DOHH2 (cell line): ENCODE measurements around the gene GALNT15.

ENCODE experiments used
- H3F3A ChIP-seq: fragments of 200-600 bp; sonication (generic), shearing (Covaris generic); 2 replicates; pipeline ENCODE4 v1.6.0; 2016; ENCODE audit warnings: antibody characterized with exemption, mild to moderate bottlenecking; ENCODE audit not compliant: control insufficient read depth, insufficient read depth
- H3K27ac ChIP-seq: fragments of 200-600 bp; sonication (generic); 2 replicates; pipeline ENCODE4 v1.5.1; 2014; ENCODE audit warnings: low read depth, mild to moderate bottlenecking, low read length, moderate library complexity
- H3K27me3 ChIP-seq: fragments of 200-600 bp; sonication (generic); 2 replicates; pipeline ENCODE4 v1.6.1; 2014; ENCODE audit warnings: mild to moderate bottlenecking, low read length, mixed read lengths; ENCODE audit not compliant: control insufficient read depth
- H3K36me3 ChIP-seq: fragments of 200-600 bp; sonication (generic); 2 replicates; pipeline ENCODE4 v1.6.1; 2014; ENCODE audit warnings: mild to moderate bottlenecking, low read length, moderate library complexity, mixed read lengths; ENCODE audit not compliant: control insufficient read depth
- H3K4me1 ChIP-seq: fragments of 200-600 bp; sonication (generic); 2 replicates; pipeline ENCODE4 v1.6.1; 2014; ENCODE audit warnings: mild to moderate bottlenecking, low read length, mixed read lengths; ENCODE audit not compliant: control insufficient read depth
- H3K4me2 ChIP-seq: fragments of 200-600 bp; sonication (generic); 2 replicates; pipeline ENCODE4 v1.6.0; 2014; ENCODE audit warnings: mild to moderate bottlenecking, low read length, moderate library complexity
- H3K4me3 ChIP-seq: fragments of 200-600 bp; sonication (generic); 2 replicates; pipeline ENCODE4 v1.5.1; 2014; ENCODE audit warnings: mild to moderate bottlenecking, low read length, mixed read lengths
- H3K79me2 ChIP-seq: fragments of 200-600 bp; sonication (generic); 2 replicates; pipeline ENCODE4 v1.6.1; 2014; ENCODE audit warnings: mild to moderate bottlenecking, low read length, mixed read lengths; ENCODE audit not compliant: control insufficient read depth
- H3K9me2 ChIP-seq: fragments of 200-600 bp; sonication (generic); replicated peaks from 2 replicates; pipeline ENCODE4 v1.6.1; 2014; ENCODE audit warnings: mild to moderate bottlenecking, low read length, mixed read lengths; ENCODE audit not compliant: control insufficient read depth
- H3K9me3 ChIP-seq: fragments of 200-600 bp; sonication (generic); 2 replicates; pipeline ENCODE4 v1.6.1; 2014; ENCODE audit warnings: antibody characterized with exemption, low read length, mixed read lengths; ENCODE audit not compliant: control insufficient read depth, insufficient read depth
- H4K20me1 ChIP-seq: fragments of 200-600 bp; sonication (generic); 2 replicates; pipeline ENCODE4 v1.6.0; 2014; ENCODE audit warnings: low read depth, mild to moderate bottlenecking, antibody characterized with exemption, low read length, moderate library complexity; ENCODE audit not compliant: control insufficient read depth, insufficient read depth
- EZH2phosphoT487 ChIP-seq: fragments of 200-600 bp; sonication (generic); IDR thresholded peaks from 2 replicates; pipeline ENCODE4 v1.6.1; 2017; ENCODE audit warnings: borderline replicate concordance, mild to moderate bottlenecking, antibody characterized with exemption, low read length, moderate library complexity, mixed read lengths
- TF ChIP-seq, protein P1 (sequence below): fragments of 200-600 bp; sonication (generic); IDR thresholded peaks from one replicate; pipeline ENCODE4 v1.5.1; 2014; ENCODE audit warnings: antibody characterized with exemption, mild to moderate bottlenecking, low read depth, low read length; ENCODE audit not compliant: poor library complexity, severe bottlenecking

GALNT15 gene

DNA sequence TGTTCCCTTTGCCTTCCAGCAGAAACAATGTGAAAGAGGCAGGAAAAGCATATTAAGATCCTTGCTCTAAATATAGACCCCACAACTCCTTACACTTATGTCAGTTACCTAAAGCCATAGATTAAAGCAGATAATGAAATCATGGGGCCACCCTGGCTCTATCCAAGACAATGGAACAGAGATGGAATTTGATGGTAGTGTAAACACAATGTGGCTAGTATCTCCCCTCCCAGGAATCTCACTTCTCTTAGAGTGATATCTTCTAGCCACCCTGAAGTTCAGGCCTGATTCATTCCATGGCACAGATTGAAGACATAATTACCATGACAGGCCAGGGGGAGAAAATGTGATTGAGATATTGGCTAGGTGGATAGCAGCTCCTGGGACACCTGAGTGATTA, 32.6 kb downstream of the GALNT15 start:
- no peaks in the 10 kb centered on the region for H3K79me2 ChIP-seq
- H3K36me3 ChIP-seq = no peaks in the 10 kb centered on the region
- H3K4me2 ChIP-seq = no peak overlapping the region
- H3K4me3 ChIP-seq = no peak overlapping the region
- no peak overlapping the region for H3K27ac ChIP-seq
- H4K20me1 ChIP-seq = no peaks in the 10 kb centered on the region
- TF ChIP-seq, protein P1, sequence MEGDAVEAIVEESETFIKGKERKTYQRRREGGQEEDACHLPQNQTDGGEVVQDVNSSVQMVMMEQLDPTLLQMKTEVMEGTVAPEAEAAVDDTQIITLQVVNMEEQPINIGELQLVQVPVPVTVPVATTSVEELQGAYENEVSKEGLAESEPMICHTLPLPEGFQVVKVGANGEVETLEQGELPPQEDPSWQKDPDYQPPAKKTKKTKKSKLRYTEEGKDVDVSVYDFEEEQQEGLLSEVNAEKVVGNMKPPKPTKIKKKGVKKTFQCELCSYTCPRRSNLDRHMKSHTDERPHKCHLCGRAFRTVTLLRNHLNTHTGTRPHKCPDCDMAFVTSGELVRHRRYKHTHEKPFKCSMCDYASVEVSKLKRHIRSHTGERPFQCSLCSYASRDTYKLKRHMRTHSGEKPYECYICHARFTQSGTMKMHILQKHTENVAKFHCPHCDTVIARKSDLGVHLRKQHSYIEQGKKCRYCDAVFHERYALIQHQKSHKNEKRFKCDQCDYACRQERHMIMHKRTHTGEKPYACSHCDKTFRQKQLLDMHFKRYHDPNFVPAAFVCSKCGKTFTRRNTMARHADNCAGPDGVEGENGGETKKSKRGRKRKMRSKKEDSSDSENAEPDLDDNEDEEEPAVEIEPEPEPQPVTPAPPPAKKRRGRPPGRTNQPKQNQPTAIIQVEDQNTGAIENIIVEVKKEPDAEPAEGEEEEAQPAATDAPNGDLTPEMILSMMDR = no peak
- no peak for TF ChIP-seq EZH2phosphoT487
- no peaks in the 10 kb centered on the region for H3K9me2 ChIP-seq
- no peaks in the 10 kb centered on the region for H3K4me1 ChIP-seq
- H3F3A ChIP-seq = no peaks in the 10 kb centered on the region
- H3K27me3 ChIP-seq = peaks cover 6% of the 10 kb centered on the region
- H3K9me3 ChIP-seq = no peaks in the 10 kb centered on the region

DNA sequence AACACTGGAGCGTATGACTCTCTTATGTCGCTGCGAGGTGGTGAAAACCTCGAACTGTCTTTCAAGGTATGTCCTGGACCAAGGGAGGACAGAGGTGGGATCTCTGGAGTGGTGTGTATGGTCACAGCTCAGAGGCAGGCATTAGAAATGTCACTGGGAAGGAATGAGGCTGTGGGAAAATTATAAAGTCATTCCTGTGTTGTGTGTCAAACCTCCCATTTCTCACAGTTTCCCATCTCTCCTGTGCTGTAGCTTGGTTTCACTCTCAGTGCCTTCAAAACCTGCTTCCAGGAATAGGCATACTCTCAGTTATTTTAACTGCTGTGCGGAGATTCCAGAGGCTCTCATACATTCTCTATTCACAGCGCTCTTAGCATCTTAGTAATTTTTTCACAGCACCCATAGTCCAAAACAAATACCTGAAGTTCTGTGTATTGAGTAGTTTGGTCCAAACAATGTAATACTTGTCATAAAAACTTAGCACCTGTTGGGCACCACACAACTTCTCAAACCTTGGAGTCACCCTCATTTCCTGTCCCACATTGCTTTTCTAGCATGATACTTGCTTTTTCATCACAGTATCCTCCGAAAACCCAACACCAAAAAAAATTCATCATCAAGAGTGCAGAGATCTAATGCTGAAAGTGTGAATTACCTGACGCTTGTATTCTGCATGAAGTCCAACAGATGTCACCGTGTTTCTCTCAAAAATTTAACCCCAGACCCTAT, 36.9 kb downstream of the GALNT15 start:
- Histone ChIP-seq H3F3A (no peaks in the 10 kb centered on the region), H3K9me2 (no peaks in the 10 kb centered on the region), H4K20me1 (no peaks in the 10 kb centered on the region), H3K4me1 (no peaks in the 10 kb centered on the region), H3K4me3 (no peak overlapping the region), H3K79me2 (no peaks in the 10 kb centered on the region), H3K27ac (no peak overlapping the region), H3K9me3 (no peaks in the 10 kb centered on the region), H3K36me3 (no peaks in the 10 kb centered on the region), H3K4me2 (no peak overlapping the region), H3K27me3 (peaks cover 2% of the 10 kb centered on the region; the same call in 1 of the 2 replicates)
- TF ChIP-seq EZH2phosphoT487 = no peak
- TF ChIP-seq, protein P1 = no peak

DNA sequence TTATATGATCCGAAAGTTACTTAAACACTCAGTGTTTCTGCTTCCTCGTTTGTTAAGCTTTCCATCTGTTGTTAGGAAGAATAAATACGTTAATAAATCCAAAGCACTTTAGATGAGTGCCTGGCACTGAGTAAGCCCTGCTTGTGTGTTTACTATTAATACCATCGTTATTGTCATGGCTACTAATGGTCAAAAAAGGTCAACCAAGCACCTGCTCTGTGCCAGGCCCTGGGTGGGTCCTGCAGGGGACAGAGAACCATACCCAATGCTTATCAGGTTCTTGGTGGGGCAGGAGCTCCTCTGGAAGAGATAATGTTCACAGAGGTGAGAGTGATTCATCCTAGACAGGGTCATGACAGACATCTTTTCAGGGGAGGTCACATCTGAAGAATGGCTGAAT, 39.9 kb downstream of the GALNT15 start:
- no peaks in the 10 kb centered on the region for H3F3A ChIP-seq
- no peaks in the 10 kb centered on the region for H4K20me1 ChIP-seq
- H3K4me3 ChIP-seq = no peak overlapping the region
- H3K9me2 ChIP-seq = no peaks in the 10 kb centered on the region
- no peak overlapping the region for H3K4me2 ChIP-seq
- no peaks in the 10 kb centered on the region for H3K36me3 ChIP-seq
- no peaks in the 10 kb centered on the region for H3K4me1 ChIP-seq
- H3K79me2 ChIP-seq = no peaks in the 10 kb centered on the region
- TF ChIP-seq, protein P1 = no peak
- no peak for TF ChIP-seq EZH2phosphoT487
- H3K27ac ChIP-seq = no peak overlapping the region
- H3K27me3 ChIP-seq = 0 out of 2 replicates have a peak, but pooled peaks cover 2% of the 10 kb centered on the region
- H3K9me3 ChIP-seq = no peaks in the 10 kb centered on the region
